Aortic smooth muscle cell (primary cell): ENCODE measurements around the gene GUCA1C. TPM values are rescaled to one million over a fixed set of nuclear protein-coding genes. Genes with fewer than 3 reads are reported as not detected.

Experiments used
- total RNA-seq: library from RNA; depleted of rRNA; stranded (reverse); fragments of >200 nt; gene quantifications from 2 replicates; pipeline ENCODE4 v1.2.3, GENCODE V29; 2014

GUCA1C gene, protein sequence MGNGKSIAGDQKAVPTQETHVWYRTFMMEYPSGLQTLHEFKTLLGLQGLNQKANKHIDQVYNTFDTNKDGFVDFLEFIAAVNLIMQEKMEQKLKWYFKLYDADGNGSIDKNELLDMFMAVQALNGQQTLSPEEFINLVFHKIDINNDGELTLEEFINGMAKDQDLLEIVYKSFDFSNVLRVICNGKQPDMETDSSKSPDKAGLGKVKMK
- total RNA-seq, result not detected in 2 replicates

DNA sequence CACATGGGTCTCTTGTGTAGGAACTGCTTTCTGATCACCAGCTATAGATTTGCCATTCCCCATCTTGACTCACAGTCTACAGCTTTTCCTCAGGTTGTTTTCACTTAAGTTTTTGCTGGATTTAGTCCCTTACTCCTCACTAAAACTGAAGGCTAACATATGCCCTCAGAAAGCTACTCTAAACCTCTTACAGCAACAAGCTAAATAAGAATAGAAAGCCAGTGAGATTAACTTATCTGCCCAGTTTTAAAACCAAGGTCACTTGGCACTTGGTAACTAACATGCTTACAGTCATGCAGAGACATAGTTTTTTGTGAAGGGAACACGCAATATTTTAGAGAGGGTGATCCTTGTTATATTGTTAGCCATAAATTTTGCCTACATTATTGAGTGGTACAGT is at the start of gene GUCA1C:
Gene GUCA1C (minus strand): TSS at position 180 of the 400 bp plus-strand sequence. CDS start 117 bp downstream, at position 63.

Other genes starting within 250 kb of the GUCA1C start
- gene RETNLB, start 196.5 kb downstream of the GUCA1C start, total RNA-seq, result not detected in 2 replicates
- gene TRAT1, start 131.1 kb downstream of the GUCA1C start, total RNA-seq, result not detected in 2 replicates
- gene MORC1, start 164.3 kb upstream of the GUCA1C start, total RNA-seq, result not detected in 2 replicates
- gene C3orf85, start 182.8 kb upstream of the GUCA1C start, total RNA-seq, result not detected in 2 replicates